Measurements from ENCODE around the gene TAPT1. TPM values are rescaled to one million over a fixed set of nuclear protein-coding genes. Genes with fewer than 3 reads are reported as not detected.
"Not testable (repeated sequence)": the region's sequence is repeated elsewhere in the genome, so short reads cannot be mapped to it uniquely, and the experiment has no call there.

The TAPT1 gene
- total RNA-seq, 6 experiments from 2014 or later = 10.8 to 57.3 (median 40.1) TPM

- TF ChIP-seq POLR2A (IDR thresholded peaks at IDR 0.05) = no peak
- no peak for TF ChIP-seq CTCF (IDR thresholded peaks at IDR 0.05)
- ATAC-seq = peak in 2 of 4 donors; percentile 23 to 40
- Histone ChIP-seq H3K36me3 (peaks cover 0 to 9% (median 0%) of the 10 kb centered on the region in 4 donors), H3K27ac (no peak overlapping the region), H3K9me3 (no peaks in the 10 kb centered on the region), H3K27me3 (no peaks in the 10 kb centered on the region), H3K4me3 (no peak overlapping the region), H3K4me1 (no peaks in the 10 kb centered on the region)
- intact Hi-C loops (cut with DNase I) = no loop called here
- no peak for DNase-seq
- 68% methylated on average over 12 of the region's 14 CpGs for WGBS (ENCODE audit: insufficient coverage, low coverage, low lambda C conversion rate, missing lambda C conversion rate)
Measured at GRCh38 chr4:16157609-16158503, 68.4 kb downstream of the TAPT1 start.

GRCh38 chr4:16155528-16156169 lies 70.6 kb downstream of the TAPT1 start:
- intact Hi-C loops (cut with DNase I) = no loop called here
- Histone ChIP-seq H3K36me3 (no peaks in the 10 kb centered on the region), H3K27me3 (no peaks in the 10 kb centered on the region), H3K4me3 (no peak overlapping the region), H3K9me3 (no peaks in the 10 kb centered on the region), H3K4me1 (no peaks in the 10 kb centered on the region), H3K27ac (no peak overlapping the region)
- 68% methylated on average over 8 of the region's 9 CpGs for WGBS (ENCODE audit: insufficient coverage, low coverage, low lambda C conversion rate, missing lambda C conversion rate)
- no peak for DNase-seq
- ATAC-seq = peak in 3 of 4 donors; percentile 20 to 34 (median 27)
- TF ChIP-seq CTCF (IDR thresholded peaks at IDR 0.05) (no peak), POLR2A (IDR thresholded peaks at IDR 0.05) (no peak)

- ATAC-seq (no peak), DNase-seq (no peak)
- WGBS (ENCODE audit: insufficient coverage, low coverage, low lambda C conversion rate, missing lambda C conversion rate) = 94% methylated on average over 2 of the region's 3 CpGs
- TF ChIP-seq CTCF (IDR thresholded peaks at IDR 0.05) (no peak), POLR2A (IDR thresholded peaks at IDR 0.05) (no peak)
- no peaks in the 10 kb centered on the region for H3K27me3 ChIP-seq
- no peaks in the 10 kb centered on the region for H3K9me3 ChIP-seq
- no peak overlapping the region for H3K27ac ChIP-seq
- H3K4me1 ChIP-seq = no peaks in the 10 kb centered on the region
- H3K4me3 ChIP-seq = no peak overlapping the region
- H3K36me3 ChIP-seq = no peaks in the 10 kb centered on the region
- intact Hi-C loops (cut with DNase I) = no loop called here
Measured at GRCh38 chr4:16154451-16154850, 71.8 kb downstream of the TAPT1 start.

DNA sequence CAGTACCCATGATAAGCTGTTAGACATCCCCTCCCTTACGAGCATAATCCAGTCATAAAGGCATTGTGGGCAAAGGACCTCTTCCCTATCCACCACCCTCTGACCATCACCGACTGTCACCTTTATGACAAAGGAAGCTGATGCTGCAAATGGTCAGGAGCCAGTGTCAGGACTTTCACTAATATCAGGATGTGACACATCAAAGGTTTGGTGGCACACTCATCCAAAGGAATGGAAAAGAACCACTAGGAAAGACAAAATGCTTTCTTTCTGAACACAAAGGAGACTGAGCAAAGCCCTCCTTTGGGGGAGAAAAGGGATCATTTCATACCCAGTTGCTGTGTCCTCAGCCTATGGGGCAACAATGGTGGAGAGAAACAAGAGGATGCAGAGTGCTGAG lies 75.6 kb downstream of the TAPT1 start:
- WGBS (ENCODE audit: insufficient coverage, low coverage, low lambda C conversion rate, missing lambda C conversion rate) = 76% methylated on average over 2 of the region's 2 CpGs
- Histone ChIP-seq H3K4me3 (no peak overlapping the region), H3K27me3 (no peaks in the 10 kb centered on the region), H3K9me3 (no peaks in the 10 kb centered on the region), H3K27ac (no peak overlapping the region), H3K4me1 (no peaks in the 10 kb centered on the region), H3K36me3 (no peaks in the 10 kb centered on the region)
- DNase-seq (no peak), ATAC-seq (no peak)
- TF ChIP-seq CTCF (IDR thresholded peaks at IDR 0.05) (no peak), POLR2A (IDR thresholded peaks at IDR 0.05) (no peak)
- intact Hi-C loops (cut with DNase I) = no loop called here

DNA sequence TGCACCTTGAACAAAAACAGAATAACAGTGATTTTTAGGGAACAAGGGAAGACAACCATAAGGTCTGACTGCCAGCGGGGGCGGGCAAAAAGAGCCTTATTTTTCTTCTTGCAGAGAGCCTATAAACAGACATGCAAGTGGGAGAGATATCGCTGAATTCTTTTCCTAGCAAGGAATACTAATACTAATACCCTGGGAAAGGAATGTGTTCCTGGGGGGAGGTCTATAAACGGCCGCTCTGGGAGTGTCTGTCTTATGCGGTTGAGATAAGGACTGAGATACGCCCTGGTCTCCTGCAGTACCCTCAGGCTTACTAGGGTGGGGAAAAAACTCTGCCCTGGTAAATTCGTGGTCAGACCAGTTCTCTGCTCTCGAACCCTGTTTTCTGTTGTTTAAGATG lies 81.4 kb downstream of the TAPT1 start:
- H3K36me3 ChIP-seq; DNase-seq; H3K4me1 ChIP-seq; H3K9me3 ChIP-seq; intact Hi-C loops (cut with DNase I); H3K27me3 ChIP-seq; H3K4me3 ChIP-seq; H3K27ac ChIP-seq; ATAC-seq: not testable (repeated sequence)
- 80% methylated on average over 7 of the region's 9 CpGs for WGBS (ENCODE audit: insufficient coverage, low coverage, low lambda C conversion rate, missing lambda C conversion rate)
